GM15510 (cell line): Measurements from ENCODE around the gene RASSF9.

Source experiments
- POLR2A ChIP-seq: IDR thresholded peaks from 3 replicates; pipeline ENCODE4 v1.6.1; 2011; ENCODE audit warnings: borderline replicate concordance; ENCODE audit not compliant: insufficient read length; ENCODE audit errors: extremely low read depth

Gene RASSF9

GRCh38 chr12:85831327-85831990 lies 4.8 kb downstream of the RASSF9 start:
- TF ChIP-seq POLR2A: no peak

GRCh38 chr12:85829391-85829790 lies 6.8 kb downstream of the RASSF9 start:
- TF ChIP-seq POLR2A: no peak

- no peak for TF ChIP-seq POLR2A
These were observed 7.6 kb downstream of the RASSF9 start for GRCh38 chr12:85828576-85828975.

- no peak for TF ChIP-seq POLR2A
These were observed 10.5 kb downstream of the RASSF9 start for GRCh38 chr12:85825746-85826145.

- no peak for TF ChIP-seq POLR2A
These were observed 12.6 kb downstream of the RASSF9 start for GRCh38 chr12:85823436-85824180.

- no peak for TF ChIP-seq POLR2A
These were observed 14.4 kb downstream of the RASSF9 start for GRCh38 chr12:85821759-85822158.

GRCh38 chr12:85821206-85821605 lies 15.0 kb downstream of the RASSF9 start:
- TF ChIP-seq POLR2A: no peak

GRCh38 chr12:85820101-85820500 lies 16.1 kb downstream of the RASSF9 start:
- TF ChIP-seq POLR2A: no peak

GRCh38 chr12:85814741-85815140 lies 21.5 kb downstream of the RASSF9 start:
- TF ChIP-seq POLR2A: no peak

GRCh38 chr12:85814071-85814470 lies 22.1 kb downstream of the RASSF9 start:
- no peak for TF ChIP-seq POLR2A

GRCh38 chr12:85809500-85809899 lies 26.7 kb downstream of the RASSF9 start:
- no peak for TF ChIP-seq POLR2A

- no peak for TF ChIP-seq POLR2A
These were observed 28.5 kb downstream of the RASSF9 start for GRCh38 chr12:85807730-85808129.

- TF ChIP-seq POLR2A: no peak
These were observed 30.6 kb downstream of the RASSF9 start for GRCh38 chr12:85805654-85806053.

- no peak for TF ChIP-seq POLR2A
These were observed 31.5 kb downstream of the RASSF9 start for GRCh38 chr12:85804663-85805062.

- TF ChIP-seq POLR2A: no peak
These were observed 32.3 kb downstream of the RASSF9 start for GRCh38 chr12:85803923-85804322.

- no peak for TF ChIP-seq POLR2A
These were observed 33.0 kb downstream of the RASSF9 start for GRCh38 chr12:85803231-85803630.
